Measurements from ENCODE around the gene NDST3. TPM values are rescaled to one million over a fixed set of nuclear protein-coding genes. Genes with fewer than 3 reads are reported as not detected.
A peak's percentile ranks its signal among the peaks of the same experiment; 100 is the strongest.

The NDST3 gene
- total RNA-seq, 2 experiments from 2014 or later: not detected

DNA sequence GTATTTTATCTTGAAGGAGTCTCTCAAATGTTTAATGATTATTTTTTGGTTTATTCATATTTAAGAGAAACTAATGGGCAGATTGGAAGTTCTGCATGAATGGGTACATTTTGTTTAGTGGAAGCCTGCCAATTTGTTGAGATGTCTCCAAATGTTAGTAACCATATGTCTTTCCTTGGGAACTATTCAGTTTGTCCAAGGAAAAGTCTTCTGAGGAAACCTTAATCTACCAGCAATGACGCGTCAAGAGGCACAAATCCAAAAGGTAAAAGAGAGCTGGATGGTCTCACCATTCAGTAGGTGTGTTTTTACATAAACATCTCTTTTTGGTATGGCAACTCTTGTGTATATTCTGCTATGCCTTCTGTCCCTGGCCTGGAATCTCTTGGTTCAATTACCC lies 37.4 kb upstream of the NDST3 start:
- H3K4me1 ChIP-seq (ENCODE audit: insufficient read depth, low read length, poor library complexity, severe bottlenecking): no peaks in the 10 kb centered on the region
- H3K36me3 ChIP-seq (ENCODE audit: insufficient read depth, low read length): no peaks in the 10 kb centered on the region
- BruUV-seq (replicated peaks): no TSS peak
- no peak overlapping the region for H2AFZ ChIP-seq (ENCODE audit: low read length)
- TF ChIP-seq EZH2phosphoT487 (IDR thresholded peaks at IDR 0.05; ENCODE audit: borderline replicate concordance, low read depth, low read length): no peak
- TF ChIP-seq, protein P1, sequence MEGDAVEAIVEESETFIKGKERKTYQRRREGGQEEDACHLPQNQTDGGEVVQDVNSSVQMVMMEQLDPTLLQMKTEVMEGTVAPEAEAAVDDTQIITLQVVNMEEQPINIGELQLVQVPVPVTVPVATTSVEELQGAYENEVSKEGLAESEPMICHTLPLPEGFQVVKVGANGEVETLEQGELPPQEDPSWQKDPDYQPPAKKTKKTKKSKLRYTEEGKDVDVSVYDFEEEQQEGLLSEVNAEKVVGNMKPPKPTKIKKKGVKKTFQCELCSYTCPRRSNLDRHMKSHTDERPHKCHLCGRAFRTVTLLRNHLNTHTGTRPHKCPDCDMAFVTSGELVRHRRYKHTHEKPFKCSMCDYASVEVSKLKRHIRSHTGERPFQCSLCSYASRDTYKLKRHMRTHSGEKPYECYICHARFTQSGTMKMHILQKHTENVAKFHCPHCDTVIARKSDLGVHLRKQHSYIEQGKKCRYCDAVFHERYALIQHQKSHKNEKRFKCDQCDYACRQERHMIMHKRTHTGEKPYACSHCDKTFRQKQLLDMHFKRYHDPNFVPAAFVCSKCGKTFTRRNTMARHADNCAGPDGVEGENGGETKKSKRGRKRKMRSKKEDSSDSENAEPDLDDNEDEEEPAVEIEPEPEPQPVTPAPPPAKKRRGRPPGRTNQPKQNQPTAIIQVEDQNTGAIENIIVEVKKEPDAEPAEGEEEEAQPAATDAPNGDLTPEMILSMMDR (conservative IDR thresholded peaks at IDR 0.05; ENCODE audit: low read length): no peak
- no peak for DNase-seq (ENCODE audit: low spot score)
- no peaks in the 10 kb centered on the region for H3K79me2 ChIP-seq (ENCODE audit: insufficient read depth, low read depth, low read length)
- H3K9me2 ChIP-seq (ENCODE audit: insufficient read depth, low read length): no peaks in the 10 kb centered on the region
- H3K9me3 ChIP-seq (ENCODE audit: low read length): no peaks in the 10 kb centered on the region
- CTCF ChIA-PET (ENCODE audit: unreplicated experiment): no interaction called here
- H3K4me3 ChIP-seq (ENCODE audit: low read depth, low read length, poor library complexity, severe bottlenecking): no peak overlapping the region
- intact Hi-C loops (cut with micrococcal nuclease; ENCODE audit: unreplicated experiment): no loop called here
- no peaks in the 10 kb centered on the region for H4K20me1 ChIP-seq (ENCODE audit: insufficient read depth, low read length)
- POLR2A ChIA-PET: no interaction called here
- no peak overlapping the region for H3K4me2 ChIP-seq (ENCODE audit: low read length)
- H3K27ac ChIP-seq (ENCODE audit: low read depth, low read length, poor library complexity, severe bottlenecking): no peak overlapping the region

DNA sequence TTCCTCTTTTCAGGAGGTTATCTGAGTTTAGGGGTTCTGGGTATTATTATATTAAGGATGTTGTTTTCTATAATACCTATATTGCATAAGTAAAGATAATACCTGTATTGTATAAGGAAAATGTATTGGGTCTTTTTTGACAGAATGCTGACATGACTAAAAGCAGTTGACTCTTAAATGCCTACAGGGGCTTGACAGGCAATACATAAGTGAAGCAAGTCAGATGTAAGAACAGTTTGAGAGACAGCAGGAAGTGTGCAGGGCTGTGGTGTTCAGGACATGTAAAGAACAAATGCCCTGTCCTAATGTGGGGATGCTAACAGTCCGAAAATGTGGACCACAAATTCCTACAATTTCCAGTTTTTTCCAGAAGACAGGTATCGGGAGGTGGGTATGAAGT lies 30.2 kb upstream of the NDST3 start:
- Histone ChIP-seq H3K79me2 (ENCODE audit: insufficient read depth, low read depth, low read length) (no peaks in the 10 kb centered on the region), H3K4me3 (ENCODE audit: low read depth, low read length, poor library complexity, severe bottlenecking) (no peak overlapping the region), H3K36me3 (ENCODE audit: insufficient read depth, low read length) (no peaks in the 10 kb centered on the region), H3K9me3 (ENCODE audit: low read length) (no peaks in the 10 kb centered on the region), H2AFZ (ENCODE audit: low read length) (no peak overlapping the region), H3K9me2 (ENCODE audit: insufficient read depth, low read length) (no peaks in the 10 kb centered on the region), H3K27ac (ENCODE audit: low read depth, low read length, poor library complexity, severe bottlenecking) (no peak overlapping the region), H3K4me1 (ENCODE audit: insufficient read depth, low read length, poor library complexity, severe bottlenecking) (no peaks in the 10 kb centered on the region), H4K20me1 (ENCODE audit: insufficient read depth, low read length) (no peaks in the 10 kb centered on the region), H3K4me2 (ENCODE audit: low read length) (no peak overlapping the region)
- BruUV-seq (replicated peaks): no TSS peak
- ChIA-PET POLR2A (no interaction called here), CTCF (ENCODE audit: unreplicated experiment) (no interaction called here)
- DNase-seq (ENCODE audit: low spot score): no peak
- intact Hi-C loops (cut with micrococcal nuclease; ENCODE audit: unreplicated experiment): no loop called here
- TF ChIP-seq EZH2phosphoT487 (IDR thresholded peaks at IDR 0.05; ENCODE audit: borderline replicate concordance, low read depth, low read length): no peak
- TF ChIP-seq, protein P1 (conservative IDR thresholded peaks at IDR 0.05; ENCODE audit: low read length): no peak

DNA sequence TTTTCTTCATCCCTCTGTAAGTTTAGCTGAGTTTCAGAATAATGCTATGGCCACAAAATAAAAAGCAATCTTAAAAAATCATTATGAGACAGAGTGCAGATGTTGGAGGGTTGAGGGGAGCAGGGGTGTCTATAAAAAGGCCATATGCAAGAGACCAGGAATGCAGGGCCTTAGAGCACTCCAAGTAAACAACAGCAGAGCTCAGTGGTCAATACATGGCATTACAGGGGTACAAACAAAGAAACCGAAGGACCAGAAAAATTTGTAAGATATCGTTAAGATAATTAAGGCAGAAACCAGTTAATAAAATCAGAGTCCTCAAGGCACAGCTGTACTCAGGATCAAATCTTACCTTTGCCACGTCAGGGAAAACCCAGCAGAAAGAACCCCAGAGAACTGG lies 28.4 kb upstream of the NDST3 start:
- no TSS peak for BruUV-seq (replicated peaks)
- ChIA-PET POLR2A (no interaction called here), CTCF (ENCODE audit: unreplicated experiment) (no interaction called here)
- Histone ChIP-seq H3K79me2 (ENCODE audit: insufficient read depth, low read depth, low read length) (no peaks in the 10 kb centered on the region), H3K4me3 (ENCODE audit: low read depth, low read length, poor library complexity, severe bottlenecking) (no peak overlapping the region), H2AFZ (ENCODE audit: low read length) (no peak overlapping the region), H3K9me2 (ENCODE audit: insufficient read depth, low read length) (no peaks in the 10 kb centered on the region), H3K4me2 (ENCODE audit: low read length) (no peak overlapping the region), H3K36me3 (ENCODE audit: insufficient read depth, low read length) (no peaks in the 10 kb centered on the region), H3K27ac (ENCODE audit: low read depth, low read length, poor library complexity, severe bottlenecking) (no peak overlapping the region), H3K9me3 (ENCODE audit: low read length) (no peaks in the 10 kb centered on the region), H3K4me1 (ENCODE audit: insufficient read depth, low read length, poor library complexity, severe bottlenecking) (no peaks in the 10 kb centered on the region), H4K20me1 (ENCODE audit: insufficient read depth, low read length) (no peaks in the 10 kb centered on the region)
- TF ChIP-seq, protein P1 (conservative IDR thresholded peaks at IDR 0.05; ENCODE audit: low read length): peak; percentile 35; the same call in 1 of the 2 replicates
- TF ChIP-seq EZH2phosphoT487 (IDR thresholded peaks at IDR 0.05; ENCODE audit: borderline replicate concordance, low read depth, low read length): no peak
- intact Hi-C loops (cut with micrococcal nuclease; ENCODE audit: unreplicated experiment): no loop called here
- no peak for DNase-seq (ENCODE audit: low spot score)

Measured in OCI-LY7 (cell line).